GM19463 (cell line): Measurements from ENCODE around the gene CABLES2.
"Not testable (repeated sequence)": the region's sequence is repeated elsewhere in the genome, so short reads cannot be mapped to it uniquely, and the experiment has no call there.

Source experiments
- ATAC-seq: cut with Tn5 transposase; IDR thresholded peaks from one replicate; pipeline ENCODE4 v1.9.1; 2021; ENCODE audit warnings: mild to moderate bottlenecking, moderate library complexity; ENCODE audit not compliant: unreplicated experiment

CABLES2 gene

GRCh38 chr20:62373631-62374179 is 33.4 kb downstream of the CABLES2 start:
- ATAC-seq = not testable (repeated sequence)

- ATAC-seq = no peak
These were observed 34.8 kb downstream of the CABLES2 start for GRCh38 chr20:62372042-62372993.

DNA sequence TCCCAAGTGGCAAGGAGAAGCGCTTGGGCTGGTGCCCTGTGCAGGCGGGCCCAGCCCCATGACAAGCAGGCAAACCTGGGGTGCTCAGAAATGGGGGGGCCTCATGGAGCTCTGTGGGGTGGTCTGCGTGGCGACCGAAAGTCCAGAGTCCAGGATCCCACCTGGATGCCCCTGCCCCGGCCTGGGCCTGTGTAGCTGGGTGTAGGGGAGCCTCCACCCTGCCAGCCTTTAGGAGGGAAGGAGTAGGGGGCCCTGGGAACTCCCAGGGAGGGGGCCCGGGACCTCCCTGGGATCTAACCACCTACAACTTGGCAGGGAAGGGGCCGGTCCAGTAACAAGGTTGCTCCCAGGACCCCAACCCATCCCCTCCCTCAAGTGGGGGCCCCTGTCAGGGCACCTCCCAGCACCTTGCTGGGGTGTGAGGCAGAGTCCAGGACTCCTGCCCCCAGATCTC is 35.5 kb downstream of the CABLES2 start:
- ATAC-seq = no peak

DNA sequence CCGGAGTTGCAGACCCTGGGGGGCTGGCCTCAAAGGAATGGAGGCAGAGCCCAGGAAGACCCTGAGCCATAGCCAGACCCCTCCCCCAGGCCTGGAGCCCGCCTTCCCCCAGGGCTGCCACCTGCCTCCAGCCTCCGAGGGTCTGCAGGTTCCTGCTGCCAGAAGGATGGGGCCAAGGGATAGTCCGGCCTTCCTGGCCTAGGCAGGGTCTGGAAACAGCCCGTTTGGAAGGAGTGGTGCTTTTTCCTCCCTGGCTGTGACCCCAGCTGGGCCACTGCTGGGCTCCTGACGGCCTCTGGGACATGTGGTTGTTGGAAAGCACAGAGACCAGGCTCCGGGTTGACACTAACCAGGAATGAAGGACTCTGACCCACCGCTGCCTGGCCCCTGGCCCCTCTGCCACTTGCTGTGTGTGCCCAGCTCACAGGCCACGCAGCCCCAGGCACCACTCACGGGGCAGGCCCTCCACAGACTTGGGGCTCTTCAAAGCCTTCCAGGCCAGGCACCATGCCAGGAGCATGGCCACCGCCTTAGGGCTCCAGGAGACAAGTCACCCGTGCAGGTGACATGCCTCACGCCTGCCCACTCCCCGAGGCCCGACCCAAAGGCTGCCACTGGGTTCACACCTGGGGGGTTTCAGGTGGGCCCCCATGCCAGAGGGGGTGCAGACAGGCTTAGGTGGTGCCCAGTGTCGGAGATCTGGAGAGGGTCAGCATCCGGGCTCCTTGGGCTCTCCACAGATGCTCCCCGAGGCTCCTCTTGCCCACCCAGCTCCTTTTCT is 36.1 kb downstream of the CABLES2 start:
- no peak for ATAC-seq

- ATAC-seq = no peak
These were observed 36.8 kb downstream of the CABLES2 start for GRCh38 chr20:62370115-62370806.

- no peak for ATAC-seq
These were observed 37.3 kb downstream of the CABLES2 start for GRCh38 chr20:62369815-62370114.

DNA sequence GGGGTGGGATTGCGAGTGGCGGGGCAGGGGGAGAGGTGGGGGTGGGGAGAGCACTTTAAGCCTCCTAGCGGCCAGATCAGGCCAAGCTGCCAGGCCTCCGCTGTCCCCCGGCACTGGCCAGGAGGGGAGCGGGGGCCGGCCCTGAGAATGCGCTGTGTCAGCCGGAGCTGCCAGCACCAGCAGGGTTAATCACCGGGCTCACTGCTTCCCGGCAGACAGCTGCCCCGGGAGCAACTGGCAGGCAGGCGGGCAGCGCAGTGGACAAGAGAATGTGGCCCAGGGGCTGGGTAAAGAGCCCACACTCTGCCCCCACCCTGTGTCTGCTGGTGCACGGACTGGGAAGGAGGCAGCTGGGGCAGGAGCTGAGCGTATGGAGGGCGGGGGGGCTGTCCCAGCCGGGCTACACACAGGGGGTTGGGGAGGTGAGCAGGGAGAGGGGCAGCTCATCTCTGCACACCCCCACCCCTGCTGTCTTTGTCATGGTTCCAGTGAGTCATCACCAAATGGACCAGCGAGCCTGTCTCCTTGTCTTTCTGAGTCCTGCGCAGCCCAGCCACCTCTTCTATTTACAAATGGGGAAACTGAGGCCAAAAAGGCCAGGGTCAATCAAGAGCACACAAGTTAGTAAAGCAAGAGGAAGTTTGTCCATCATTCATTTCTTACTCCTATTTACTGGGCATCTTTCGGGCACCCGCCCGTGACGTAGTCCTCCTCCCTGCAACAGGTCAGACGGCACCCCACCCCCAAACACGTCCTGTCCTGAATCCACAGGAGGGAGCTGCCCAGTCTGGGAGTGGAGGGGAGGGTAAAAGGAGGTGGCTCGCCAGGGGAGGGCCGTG is 37.9 kb downstream of the CABLES2 start:
- no peak for ATAC-seq

- ATAC-seq = no peak
These were observed 38.6 kb downstream of the CABLES2 start for GRCh38 chr20:62368392-62368975.

GRCh38 chr20:62367633-62368391 is 39.3 kb downstream of the CABLES2 start:
- ATAC-seq = no peak

GRCh38 chr20:62367136-62367632 is 39.9 kb downstream of the CABLES2 start, which contains the start of gene LAMA5:
TSS of gene LAMA5 (minus strand) at chr20:62367312. CDS start at chr20:62367245, 67 bp downstream.
- no peak for ATAC-seq

GRCh38 chr20:62366370-62367135 is 40.5 kb downstream of the CABLES2 start:
- ATAC-seq = no peak

DNA sequence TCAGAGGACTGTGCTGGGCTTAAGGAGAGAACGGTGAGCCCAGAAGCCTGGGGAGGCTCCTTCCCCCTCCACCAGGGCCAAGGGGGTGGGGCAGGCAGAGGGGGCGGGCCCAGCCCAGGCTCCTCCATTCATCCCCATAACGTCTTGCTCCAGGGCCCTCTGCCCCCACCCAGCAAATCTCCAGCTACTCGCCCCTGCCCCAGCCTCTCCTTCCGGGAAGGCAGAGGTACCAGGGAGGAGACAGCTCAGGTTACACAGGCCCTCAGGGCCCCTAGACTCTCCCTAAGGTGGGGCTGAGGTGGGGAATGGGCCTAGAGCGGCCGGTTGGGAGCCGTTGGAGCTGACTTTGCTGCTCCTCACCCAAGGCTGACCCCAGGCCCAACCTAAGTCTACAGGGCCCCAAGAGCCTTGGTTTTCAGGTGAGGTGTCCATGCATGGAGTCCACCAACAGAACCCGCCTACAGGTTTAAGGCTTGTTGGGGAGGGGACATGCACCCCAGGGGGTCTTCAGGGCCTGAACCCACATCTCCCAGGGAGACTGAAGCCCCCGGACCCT is 41.2 kb downstream of the CABLES2 start:
- no peak for ATAC-seq

DNA sequence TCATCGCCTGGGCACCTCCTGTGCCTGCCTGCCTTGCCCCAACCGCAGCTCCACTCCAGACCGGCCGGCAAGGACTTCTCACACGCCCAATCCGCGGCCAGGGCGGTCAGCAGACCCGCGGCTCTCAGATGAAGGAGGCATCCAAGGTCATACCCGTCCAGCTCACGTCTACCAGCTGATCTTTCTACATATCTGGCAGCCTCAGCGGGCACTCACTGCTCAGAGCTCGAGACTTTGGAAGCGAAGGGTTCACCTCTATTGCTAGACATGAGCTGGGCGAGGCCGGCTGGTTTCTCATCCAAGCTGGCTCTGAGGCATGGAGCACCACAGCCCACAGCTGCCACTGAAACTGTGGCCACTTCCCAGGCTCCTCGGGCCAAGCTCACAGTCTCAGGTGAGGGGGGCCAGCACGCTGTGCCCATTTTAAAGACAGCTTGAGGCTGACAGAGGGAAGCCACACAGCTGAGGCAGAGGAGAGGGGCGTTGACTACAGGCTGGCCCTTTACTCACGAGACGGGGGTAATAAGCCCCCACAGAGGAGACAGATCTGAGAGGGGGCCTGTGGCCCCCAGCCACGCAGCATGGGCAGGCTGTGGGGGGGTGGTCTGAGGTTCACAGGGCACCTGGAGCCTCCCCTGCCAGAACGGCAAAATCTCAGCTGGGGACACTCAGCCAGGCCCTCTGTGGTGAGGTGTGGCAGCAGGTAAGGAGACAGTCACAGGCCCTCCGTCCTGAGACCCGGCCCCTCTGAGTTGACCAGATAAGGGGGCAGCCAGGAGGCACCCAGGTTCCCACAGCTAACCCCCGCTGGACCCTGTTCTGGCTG is 42.0 kb downstream of the CABLES2 start:
- no peak for ATAC-seq

DNA sequence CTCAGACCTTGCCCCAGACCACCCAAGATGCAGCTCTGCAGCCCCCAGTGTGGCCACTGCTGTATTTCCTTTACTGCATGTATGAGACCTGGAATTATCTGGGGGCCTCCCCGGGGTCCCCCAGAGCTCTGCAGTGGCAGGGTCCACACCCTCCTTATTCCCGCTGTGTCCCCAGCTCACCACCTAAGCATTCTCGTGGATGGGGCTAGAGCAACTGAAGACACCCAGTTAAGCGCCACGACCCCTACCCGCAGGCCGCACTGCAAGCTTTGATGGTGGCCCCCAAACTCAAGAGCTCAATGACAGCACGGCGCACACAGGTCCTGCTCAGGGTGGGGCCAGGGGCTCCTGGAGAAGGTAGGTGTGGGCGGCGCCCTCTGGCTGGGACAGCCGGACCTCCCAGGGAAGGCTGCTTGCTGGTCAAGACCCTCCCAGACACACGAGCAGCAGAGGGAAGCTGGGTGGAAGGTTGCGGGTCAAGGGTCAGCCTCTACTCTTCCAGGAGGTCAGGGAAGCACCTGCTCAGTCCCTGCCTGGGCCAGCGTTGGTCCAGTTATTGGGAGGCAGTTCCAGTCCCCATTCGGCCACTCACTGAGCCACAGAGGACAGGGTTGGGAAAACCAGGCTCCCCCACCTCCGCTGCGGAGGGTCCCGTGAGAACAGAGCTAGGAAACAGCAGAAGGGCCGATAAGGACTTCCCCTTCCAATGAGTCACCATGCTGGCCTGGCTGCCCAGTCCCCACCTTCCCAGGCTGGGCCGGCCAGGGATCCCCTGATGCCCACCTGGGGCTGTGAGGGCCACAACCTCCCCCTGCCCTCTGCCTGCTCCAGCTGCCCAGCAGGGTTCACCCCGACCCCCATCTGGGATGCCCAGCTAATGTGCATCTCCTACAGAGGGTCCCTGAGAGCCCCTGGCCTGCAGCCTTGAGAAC is 42.9 kb downstream of the CABLES2 start:
- no peak for ATAC-seq

GRCh38 chr20:62362991-62363919 is 43.8 kb downstream of the CABLES2 start:
- no peak for ATAC-seq
